22Rv1 (cell line): ENCODE measurements around the gene FGF6.

Experiments
- ZFX ChIP-seq: fragments of 450-650 bp; IDR thresholded peaks from 2 replicates; pipeline ENCODE4 v1.6.1; 2017; ENCODE audit warnings: antibody characterized with exemption, borderline replicate concordance
- TF ChIP-seq, protein P1 (sequence below): fragments of 450-650 bp; IDR thresholded peaks from 2 replicates; pipeline ENCODE4 v1.5.1; 2017; ENCODE audit warnings: mild to moderate bottlenecking

DNA sequence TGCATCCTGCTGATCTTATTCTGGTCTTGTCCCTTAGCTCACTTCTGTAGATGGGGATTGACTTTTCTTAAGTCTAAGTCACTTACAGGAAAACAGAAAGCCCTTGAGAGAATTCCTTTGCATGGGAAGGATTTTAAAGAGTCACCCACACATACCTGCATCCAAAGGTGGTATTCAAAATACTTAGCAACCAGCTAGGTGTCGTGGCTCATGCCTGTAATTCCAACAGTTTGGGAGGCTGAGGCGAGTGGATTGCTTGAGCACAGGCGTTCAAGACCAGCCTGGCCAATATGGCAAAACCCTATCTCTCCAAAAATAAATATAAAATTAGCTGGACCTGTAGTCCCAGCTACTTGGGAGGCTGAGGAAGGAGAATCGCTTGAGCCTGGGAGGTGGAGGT lies 14.2 kb downstream of the FGF6 start:
- TF ChIP-seq, protein P1, sequence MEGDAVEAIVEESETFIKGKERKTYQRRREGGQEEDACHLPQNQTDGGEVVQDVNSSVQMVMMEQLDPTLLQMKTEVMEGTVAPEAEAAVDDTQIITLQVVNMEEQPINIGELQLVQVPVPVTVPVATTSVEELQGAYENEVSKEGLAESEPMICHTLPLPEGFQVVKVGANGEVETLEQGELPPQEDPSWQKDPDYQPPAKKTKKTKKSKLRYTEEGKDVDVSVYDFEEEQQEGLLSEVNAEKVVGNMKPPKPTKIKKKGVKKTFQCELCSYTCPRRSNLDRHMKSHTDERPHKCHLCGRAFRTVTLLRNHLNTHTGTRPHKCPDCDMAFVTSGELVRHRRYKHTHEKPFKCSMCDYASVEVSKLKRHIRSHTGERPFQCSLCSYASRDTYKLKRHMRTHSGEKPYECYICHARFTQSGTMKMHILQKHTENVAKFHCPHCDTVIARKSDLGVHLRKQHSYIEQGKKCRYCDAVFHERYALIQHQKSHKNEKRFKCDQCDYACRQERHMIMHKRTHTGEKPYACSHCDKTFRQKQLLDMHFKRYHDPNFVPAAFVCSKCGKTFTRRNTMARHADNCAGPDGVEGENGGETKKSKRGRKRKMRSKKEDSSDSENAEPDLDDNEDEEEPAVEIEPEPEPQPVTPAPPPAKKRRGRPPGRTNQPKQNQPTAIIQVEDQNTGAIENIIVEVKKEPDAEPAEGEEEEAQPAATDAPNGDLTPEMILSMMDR, result no peak
- TF ChIP-seq ZFX, result no peak
